SK-N-MC (cell line): Measurements from ENCODE around the gene DDC.

Source experiments
- EZH2 ChIP-seq: fragments of 200-600 bp; sonication (generic); IDR thresholded peaks from one replicate; pipeline ENCODE4 v1.6.1; 2017; ENCODE audit warnings: antibody characterized with exemption
- FOXP2 ChIP-seq: optimal IDR thresholded peaks from 2 replicates; pipeline ENCODE3; 2011; ENCODE audit warnings: mild to moderate bottlenecking, moderate library complexity; ENCODE audit not compliant: insufficient read depth; ENCODE audit errors: extremely low read length, control extremely low read depth

- no peak for TF ChIP-seq FOXP2
- TF ChIP-seq EZH2: no peak
These were observed 25.5 kb downstream of the DDC start for GRCh38 chr7:50539725-50540124.
